Inflammatory macrophage treated with lipopolysaccharide for 1 hour (primary cell): ENCODE results near the gene ANKS1B.

ENCODE experiments used
- DNase-seq, 2 donors: peaks; one replicate each; pipeline ENCODE4 v3.0.0-alpha.2; 2020 to 2022

The ANKS1B gene

DNA sequence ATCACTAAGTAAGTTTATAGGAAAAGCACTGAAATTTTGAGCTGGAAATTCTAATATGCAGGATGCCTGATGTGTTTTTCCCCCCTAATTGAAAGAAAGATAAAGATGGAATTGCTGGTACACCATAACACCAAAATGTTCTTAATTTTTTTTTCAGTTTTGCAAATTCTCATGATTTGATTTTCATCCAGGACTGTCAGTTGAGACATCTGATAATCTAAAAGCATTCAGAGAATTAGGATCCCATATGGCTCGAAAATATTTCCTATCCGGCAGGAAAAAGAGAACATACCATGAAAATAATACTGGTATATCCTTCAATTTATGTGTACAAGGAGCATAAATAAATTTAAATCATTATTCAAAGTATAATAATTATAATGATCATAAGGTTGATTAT is 887.6 kb downstream of the ANKS1B start:
- no peak for DNase-seq

GRCh38 chr12:99093166-99093565 is 891.6 kb downstream of the ANKS1B start:
- DNase-seq: no peak

DNA sequence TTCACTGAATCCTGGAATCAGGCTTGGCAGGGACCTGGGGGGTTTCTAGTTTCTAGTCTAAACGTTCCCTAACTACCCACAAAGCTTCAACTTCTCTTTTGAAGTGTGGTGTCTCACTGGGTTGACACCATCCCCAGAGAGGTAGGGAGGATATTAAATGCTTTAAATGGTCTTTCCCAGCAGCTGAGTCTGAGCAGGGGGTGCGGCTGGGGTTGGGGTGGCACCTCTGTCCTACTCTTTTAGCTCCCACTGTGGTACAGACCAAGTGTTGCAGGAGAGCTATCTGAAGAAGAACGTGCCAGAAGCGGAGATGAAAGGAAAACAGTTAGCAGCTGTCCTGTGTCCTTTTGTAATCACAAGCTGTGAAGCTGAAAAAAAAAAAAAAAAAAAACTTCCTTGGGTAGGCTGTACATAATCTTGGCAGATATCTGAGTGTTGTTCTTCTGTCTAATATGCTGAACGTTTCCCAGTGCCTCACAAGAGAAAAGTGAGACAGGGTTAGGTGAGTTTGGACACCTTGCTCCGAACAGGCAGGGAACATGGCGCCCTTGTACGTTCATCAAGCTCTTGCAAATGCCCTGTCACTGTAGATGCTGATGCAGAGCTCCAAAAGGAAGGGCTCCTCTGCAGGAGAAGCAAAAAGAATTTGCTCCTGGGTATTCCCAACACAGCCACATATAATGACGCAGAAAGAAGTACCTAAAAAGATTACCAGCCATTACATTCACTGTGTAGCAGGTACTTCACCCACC is 892.5 kb downstream of the ANKS1B start:
- DNase-seq: no peak

GRCh38 chr12:99087278-99087677 is 897.5 kb downstream of the ANKS1B start:
- DNase-seq: no peak

DNA sequence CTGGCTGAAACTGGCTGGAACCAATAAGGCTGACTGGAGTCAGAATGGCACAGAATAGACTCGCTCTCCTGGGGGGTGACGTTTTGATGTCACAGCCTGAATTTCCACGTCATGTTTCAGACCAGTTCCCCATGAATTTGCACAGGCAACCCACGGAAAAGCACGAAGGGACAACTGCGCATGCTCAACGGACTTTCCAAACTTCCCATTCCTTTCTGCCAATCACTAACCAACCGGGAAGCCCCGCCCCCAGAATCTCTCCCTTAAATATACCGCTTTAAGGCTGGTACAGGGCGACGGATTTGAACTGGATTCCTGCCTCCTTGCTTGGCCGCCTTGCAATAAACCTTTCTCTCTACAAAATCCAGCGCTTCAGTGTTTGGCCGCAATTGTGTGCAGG is 904.9 kb downstream of the ANKS1B start:
- no peak for DNase-seq

- no peak for DNase-seq
These were observed 915.6 kb downstream of the ANKS1B start for GRCh38 chr12:99068993-99069747.

DNA sequence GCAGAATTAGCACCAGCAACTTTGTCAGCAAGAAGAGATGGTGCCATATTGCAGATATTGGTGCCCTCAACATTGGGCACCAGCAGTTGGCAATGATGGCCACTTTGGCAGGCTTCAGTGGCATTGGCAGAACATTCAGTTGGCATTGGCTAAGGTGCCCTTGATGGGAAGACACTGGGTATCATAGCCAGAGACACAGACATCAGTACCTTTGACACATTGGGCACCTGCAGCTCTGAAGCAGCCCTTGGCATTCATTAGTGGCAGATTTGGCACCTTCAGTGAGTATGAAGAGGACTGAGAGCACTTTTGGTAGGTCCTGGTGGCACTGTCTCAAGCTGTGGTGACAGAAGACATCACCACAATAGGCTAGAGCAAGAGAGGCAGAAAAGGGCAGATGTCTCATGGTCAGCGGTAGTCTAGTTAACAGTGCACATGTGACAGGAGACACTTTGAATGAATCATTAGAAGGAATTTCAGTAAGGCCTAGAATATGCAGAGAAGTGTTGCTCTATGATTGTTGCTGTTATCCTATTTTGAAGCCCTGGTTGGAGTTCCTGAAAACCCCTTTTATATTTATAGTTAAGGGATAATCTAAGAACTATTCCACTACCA is 917.5 kb downstream of the ANKS1B start:
- no peak for DNase-seq

DNA sequence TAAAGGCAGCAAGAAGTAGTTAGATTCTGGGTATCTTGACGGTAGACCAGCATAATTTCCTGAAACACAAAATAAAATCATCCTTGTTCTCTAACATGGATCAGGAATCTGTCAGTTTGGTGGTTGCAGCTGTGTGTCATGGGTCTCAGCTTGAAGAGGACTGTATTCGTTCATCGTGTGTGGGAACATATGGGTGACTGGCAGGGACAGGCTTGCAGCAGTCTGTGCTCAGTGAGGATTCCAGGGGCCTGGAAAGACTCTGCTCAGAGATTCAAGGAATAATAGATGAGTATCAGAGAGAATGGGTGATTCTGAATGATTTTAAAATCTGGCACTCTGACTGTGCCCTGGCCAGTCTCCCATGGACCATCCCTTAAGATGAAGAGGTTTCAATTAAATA is 918.0 kb downstream of the ANKS1B start:
- no peak for DNase-seq

DNA sequence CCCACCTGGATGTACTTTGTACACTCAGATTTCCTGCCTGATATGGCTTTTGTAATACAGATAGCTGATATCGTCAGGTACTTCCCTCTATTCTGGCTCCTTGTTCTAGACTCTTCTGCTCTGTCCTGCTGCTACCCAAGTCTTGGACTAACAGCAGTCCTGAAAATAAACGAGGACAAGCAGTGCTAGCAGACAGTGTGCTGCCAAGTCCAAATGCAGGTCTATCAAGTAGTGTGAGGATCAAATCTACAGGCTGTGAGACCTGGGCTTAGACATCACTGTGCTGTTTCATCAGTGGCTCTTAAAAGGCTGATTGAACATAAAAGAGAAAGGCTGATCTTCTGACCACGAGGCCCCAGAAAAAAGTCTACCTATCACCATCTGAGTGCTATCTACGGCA is 921.6 kb downstream of the ANKS1B start:
- DNase-seq: no peak

DNA sequence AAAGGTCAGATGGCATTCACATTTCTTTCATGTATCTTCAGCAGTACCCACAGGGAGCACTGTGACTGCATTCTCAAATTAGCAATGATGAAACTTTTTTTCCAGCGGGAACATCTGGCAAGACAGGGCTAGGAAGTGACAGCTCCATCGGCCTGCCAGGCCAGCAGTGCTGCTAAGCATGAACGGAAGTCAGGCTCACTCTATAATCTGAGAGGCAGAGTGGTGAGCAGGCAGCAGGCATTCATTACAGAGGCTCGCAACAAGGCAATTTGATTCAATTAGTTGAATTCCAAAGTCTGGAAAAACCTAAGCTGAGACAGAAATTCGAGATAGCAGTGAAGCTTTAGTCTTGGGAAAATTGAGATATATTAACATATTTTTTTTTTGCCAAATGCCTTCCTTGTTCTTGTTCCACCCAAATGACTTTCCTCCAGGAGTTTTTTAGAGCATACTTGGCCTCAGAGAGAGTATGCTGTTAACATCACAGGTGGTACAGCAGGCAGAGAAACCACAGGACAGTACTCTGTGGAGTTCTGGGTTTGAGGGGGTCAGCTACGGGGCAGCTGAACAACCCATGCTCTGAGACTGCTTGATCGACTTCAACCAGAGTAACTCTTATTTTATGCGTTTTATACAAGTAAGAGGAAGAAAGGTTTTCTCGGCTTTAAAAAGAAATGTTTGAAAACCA is 924.8 kb downstream of the ANKS1B start:
- no peak for DNase-seq

GRCh38 chr12:99057670-99058069 is 927.1 kb downstream of the ANKS1B start:
- no peak for DNase-seq

DNA sequence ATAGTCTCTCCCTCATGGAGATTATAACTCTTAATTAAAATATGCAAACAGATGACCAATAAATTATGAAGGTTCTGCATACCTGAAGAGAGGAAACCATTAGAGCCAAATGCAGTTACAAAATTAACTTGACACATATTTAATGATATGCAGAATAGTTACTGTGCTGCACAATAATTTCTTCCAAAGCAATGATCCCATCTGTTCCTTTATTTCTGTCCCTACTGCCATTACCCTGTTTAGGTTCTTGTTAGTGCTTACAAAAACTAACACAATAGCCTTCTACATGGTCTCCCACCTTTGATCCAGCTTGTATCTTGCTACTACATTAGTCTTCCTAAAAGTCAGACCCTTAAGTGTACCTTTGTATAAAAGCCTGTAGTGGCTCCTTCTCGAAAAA is 928.5 kb downstream of the ANKS1B start:
- DNase-seq: no peak

DNA sequence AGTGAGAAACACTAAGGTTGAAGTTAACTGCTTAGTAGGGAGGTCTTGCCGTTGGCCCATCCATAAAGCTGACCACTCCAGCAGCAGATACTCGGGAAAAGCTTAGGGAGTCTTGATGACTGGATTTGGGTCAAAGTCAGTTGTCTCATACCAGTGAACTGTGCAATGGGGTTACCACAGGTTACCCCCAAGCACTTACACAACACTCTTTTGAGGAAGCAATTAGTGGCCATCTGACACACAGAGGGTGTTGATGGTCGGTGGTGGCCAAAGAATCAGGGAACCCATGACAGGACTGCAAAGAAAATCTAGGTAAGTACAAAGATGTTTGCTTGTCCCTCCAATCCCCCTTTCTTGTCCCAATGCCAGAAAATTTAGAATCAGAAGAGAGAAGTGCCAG is 929.4 kb downstream of the ANKS1B start:
- DNase-seq: peak in 1 of 2 donors; percentile 33

DNA sequence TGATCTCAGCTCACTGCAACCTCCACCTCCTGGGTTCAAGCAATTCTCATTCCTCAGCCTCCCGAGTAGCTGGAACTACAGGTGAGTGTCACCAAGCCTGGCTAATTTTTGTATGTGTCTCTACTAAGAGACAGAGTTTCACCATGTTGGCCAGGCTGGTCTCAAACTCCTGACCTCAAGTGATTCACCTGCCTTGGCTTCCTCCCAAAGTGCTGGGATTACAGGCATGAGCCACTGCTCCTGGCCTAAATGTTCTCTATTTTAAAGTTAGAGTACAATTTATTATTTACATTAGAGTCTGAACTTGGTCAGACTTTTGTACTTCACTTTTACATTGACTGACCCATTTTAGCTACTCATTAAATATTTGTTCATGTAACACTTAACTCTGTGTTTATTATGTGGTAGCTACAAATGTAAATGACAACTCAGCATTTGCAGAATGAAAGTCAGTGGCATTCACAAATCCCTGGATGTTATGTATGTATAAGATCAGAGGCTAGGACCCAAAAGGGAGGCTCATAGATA is 930.1 kb downstream of the ANKS1B start:
- DNase-seq: no peak

GRCh38 chr12:99053616-99054362 is 930.9 kb downstream of the ANKS1B start:
- no peak for DNase-seq

- peak in 1 of 2 donors; percentile 14 for DNase-seq
These were observed 935.0 kb downstream of the ANKS1B start for GRCh38 chr12:99049774-99050173.

GRCh38 chr12:99045158-99045557 is 939.6 kb downstream of the ANKS1B start:
- no peak for DNase-seq

GRCh38 chr12:99043319-99043914 is 941.3 kb downstream of the ANKS1B start:
- DNase-seq: peak; percentile 26 to 80

GRCh38 chr12:99042226-99042625 is 942.5 kb downstream of the ANKS1B start:
- no peak for DNase-seq

- no peak for DNase-seq
These were observed 945.2 kb downstream of the ANKS1B start for GRCh38 chr12:99039367-99040120.

DNA sequence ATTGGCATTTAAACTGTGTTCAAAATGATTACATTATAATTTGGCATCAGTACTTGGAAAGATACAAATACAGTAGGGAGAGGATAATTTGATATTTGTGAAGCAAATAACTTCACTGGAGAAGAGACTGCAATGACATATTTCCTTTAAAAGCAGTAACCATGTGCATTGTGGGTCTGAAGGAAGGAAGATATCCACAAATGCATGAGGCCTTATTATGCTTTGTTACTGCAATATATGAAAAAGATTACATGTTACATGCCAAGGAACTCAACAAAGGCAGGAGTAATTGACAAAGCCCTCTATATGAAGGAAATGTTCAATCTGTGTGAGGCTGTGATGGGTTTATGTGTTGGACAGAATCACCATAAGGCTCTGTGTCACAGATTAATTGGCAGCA is 948.2 kb downstream of the ANKS1B start:
- DNase-seq: no peak
